Muscle of back (tissue), 11 donors: Measurements from ENCODE around the gene LILRA1. TPM values are rescaled to one million over a fixed set of nuclear protein-coding genes. Genes with fewer than 3 reads are reported as not detected.
"Not testable (repeated sequence)": the region's sequence is repeated elsewhere in the genome, so short reads cannot be mapped to it uniquely, and the experiment has no call there.

Source experiments
- DNase-seq, 3 donors: peaks; one replicate each; pipeline versions ENCODE4 v3.0.0 to v3.0.0-alpha.2; 2013
- polyA plus RNA-seq, 10 donors: library from polyadenylated mRNA; unstranded; fragments of 120-200 nt; gene quantifications; one replicate each; pipeline ENCODE4 v1.2.1, GENCODE V29; 2013; ENCODE audit not compliant: insufficient read length in 10 of 10

Gene LILRA1
- polyA plus RNA-seq, 10 donors, result 0.29 to 0.95 (median 0.41) TPM

GRCh38 chr19:54576411-54576976 lies 16.9 kb upstream of the LILRA1 start:
- DNase-seq, result no peak

GRCh38 chr19:54577334-54577733 lies 16.1 kb upstream of the LILRA1 start:
- no peak for DNase-seq

DNA sequence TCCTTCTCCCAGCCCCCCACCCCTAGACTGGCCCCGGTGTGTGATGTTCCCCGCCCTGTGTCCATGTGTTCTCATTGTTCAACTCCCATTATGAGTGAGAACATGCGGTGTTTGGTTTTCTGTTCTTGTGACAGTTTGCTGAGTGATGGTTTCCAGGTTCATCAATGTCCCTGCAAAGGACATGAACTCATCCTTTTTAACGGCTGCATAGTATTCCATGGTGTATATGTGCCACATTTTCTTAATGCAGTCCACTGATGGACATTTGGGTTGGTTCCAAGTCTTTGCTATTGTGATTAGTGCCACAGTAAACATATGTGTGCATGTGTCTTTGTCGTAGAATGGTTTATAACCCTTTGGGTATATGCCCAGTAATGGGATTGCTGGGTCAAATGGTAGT lies 15.2 kb upstream of the LILRA1 start:
- not testable (repeated sequence) for DNase-seq

GRCh38 chr19:54586397-54586796 lies 7.0 kb upstream of the LILRA1 start:
- no peak for DNase-seq

DNA sequence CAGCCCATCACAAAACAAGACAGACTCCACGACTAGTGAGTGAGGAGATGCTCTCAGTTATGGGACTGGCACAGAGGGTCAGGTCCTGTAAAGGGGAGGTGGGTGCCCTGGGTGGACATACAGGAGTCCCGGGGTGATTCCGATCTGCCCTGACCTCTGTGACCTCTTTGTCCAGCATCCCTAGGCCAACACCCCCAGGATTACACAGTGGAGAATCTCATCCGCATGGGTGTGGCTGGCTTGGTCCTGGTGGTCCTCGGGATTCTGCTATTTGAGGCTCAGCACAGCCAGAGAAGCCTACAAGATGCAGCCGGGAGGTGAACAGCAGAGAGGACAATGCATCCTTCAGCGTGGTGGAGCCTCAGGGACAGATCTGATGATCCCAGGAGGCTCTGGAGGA lies 6.4 kb upstream of the LILRA1 start:
- DNase-seq, result no peak

GRCh38 chr19:54593931-54594626 lies 647 bp downstream of the LILRA1 start:
- DNase-seq, result not testable (repeated sequence)

DNA sequence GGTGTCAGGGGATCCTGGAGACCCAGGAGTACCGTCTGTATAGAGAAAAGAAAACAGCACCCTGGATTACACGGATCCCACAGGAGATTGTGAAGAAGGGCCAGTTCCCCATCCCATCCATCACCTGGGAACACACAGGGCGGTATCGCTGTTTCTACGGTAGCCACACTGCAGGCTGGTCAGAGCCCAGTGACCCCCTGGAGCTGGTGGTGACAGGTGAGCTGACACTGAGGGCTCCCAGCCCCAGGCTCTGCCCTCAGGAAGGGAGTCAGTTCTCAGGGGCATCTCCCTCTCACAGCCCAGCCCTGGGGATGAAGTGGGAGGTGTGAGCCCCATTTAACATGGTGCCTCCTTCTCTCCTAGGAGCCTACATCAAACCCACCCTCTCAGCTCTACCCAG lies 1.3 kb downstream of the LILRA1 start:
- no peak for DNase-seq

DNA sequence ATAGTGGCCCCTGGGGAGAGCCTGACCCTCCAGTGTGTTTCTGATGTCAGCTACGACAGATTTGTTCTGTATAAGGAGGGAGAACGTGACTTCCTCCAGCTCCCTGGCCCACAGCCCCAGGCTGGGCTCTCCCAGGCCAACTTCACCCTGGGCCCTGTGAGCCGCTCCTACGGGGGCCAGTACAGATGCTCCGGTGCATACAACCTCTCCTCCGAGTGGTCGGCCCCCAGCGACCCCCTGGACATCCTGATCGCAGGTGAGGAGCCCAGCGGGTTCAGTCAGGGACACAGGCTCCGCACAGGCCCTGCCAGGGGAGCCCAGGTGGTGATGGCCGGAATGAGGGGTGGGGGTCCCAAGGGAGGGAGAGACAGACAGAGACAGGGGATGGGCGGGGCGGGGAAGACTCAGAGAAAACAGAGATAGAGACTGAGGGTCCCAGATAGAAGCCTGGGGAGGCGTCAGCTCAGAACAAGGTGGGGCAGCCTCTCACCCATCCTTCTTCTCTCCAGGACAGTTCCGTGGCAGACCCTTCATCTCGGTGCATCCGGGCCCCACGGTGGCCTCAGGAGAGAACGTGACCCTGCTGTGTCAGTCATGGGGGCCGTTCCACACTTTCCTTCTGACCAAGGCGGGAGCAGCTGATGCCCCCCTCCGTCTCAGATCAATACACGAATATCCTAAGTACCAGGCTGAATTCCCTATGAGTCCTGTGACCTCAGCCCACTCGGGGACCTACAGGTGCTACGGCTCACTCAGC lies 2.4 kb downstream of the LILRA1 start:
- not testable (repeated sequence) for DNase-seq

- no peak for DNase-seq
Observed at GRCh38 chr19:54600212-54600611, 6.8 kb downstream of the LILRA1 start.

GRCh38 chr19:54606230-54606629 lies 12.8 kb downstream of the LILRA1 start:
- DNase-seq, result no peak

DNA sequence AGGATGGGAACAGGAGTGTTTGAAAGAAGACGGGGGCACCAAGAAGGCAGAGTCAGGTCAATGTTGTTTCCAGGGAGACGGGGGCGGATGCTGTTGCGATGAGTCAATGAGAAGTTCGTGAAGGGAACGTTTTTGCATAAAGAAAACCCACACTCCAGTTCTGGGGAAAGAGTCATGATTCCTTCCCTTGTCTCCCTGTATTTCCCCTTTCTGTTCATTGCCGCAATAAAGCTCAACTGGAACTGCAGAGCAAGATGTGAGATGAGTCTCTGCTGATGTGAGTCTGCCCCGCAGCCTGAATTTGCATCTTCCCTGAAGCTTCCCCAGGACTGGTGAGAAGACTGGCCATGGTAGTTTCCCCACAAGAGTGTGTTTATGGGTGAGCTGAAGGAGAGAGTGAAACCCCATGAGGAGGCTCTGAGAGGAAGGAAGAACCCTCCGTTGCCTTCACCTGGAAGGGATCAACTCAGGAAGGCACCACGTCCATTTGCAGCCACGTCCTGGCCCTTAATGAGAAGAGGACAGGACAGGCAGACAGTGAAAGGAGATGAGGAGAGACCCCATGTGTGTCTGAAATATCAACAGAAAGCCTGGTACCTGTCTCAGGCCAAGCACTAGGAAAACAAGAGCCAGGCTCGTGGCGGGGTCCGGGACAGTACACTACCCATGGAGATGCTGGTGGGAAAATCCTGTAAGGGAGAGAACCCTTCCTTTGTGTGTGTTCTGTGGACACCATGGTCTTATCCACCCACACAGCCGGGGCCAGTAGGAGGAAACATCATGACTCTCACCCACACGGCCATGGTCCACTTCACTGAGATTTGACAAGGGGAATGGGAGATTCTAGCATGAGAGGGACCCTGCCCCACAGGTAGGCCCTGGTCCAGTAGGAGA lies 13.7 kb downstream of the LILRA1 start:
- no peak for DNase-seq

- DNase-seq, result no peak
Observed at GRCh38 chr19:54607785-54608150, 14.3 kb downstream of the LILRA1 start.

DNA sequence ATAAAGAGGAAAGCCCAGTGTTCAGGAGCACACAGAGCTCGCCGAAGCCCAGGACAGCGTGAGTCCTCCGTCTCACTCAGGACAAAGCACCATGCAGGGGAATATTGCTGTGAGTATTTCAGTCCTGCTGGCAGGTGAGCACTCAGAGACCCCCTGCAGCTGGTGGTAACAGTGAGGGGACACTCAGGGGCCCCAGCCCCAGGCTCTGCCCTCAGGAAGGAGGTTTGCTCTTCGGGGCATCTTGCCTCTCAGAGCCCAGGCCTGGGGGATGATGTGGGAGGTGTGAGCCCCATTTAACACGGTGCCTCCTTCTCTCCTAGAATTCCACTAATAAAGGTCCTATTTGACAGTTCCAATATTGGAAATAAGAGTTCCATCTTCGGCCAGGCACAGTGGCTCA lies 14.8 kb downstream of the LILRA1 start:
- no peak for DNase-seq

DNA sequence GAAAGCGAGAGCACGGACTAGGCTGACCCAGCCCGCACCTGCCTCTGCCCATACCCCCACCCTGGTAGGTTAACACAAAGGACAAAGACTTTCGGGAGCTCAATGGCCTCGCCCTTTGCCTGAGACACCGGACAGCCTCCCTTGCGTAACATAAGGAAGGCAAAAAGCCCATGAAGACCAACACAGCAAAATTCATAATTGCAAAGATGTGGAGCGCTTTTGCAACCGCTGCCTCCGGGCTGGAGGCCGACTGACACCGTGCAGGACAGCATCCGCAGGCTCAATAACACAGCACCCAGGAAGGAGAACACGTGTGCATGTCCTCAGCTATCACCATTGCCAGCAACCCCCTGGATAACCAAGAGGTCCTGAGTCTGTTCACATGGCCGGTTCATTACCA lies 15.4 kb downstream of the LILRA1 start:
- DNase-seq, result no peak

DNA sequence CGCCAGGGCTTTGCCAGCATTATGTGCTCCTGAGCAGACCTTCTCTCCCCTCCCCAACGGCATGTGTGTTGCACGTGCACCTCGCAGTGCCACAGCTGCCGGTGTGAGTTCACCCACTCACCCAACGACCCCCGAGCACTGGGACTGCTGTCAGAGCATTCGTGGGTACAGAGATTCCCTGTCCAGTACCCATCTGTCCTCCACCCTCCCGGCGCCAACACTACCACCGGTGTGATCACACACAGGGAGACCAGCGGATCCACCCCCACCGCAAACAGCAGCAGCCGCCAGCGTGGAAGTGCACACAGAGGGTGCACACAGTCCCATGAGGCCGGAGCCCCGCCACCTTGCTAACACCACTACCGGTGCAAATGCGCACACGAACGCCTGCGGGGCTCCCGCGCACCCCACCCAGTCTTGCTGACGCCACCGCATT lies 15.9 kb downstream of the LILRA1 start:
- DNase-seq, result no peak

DNA sequence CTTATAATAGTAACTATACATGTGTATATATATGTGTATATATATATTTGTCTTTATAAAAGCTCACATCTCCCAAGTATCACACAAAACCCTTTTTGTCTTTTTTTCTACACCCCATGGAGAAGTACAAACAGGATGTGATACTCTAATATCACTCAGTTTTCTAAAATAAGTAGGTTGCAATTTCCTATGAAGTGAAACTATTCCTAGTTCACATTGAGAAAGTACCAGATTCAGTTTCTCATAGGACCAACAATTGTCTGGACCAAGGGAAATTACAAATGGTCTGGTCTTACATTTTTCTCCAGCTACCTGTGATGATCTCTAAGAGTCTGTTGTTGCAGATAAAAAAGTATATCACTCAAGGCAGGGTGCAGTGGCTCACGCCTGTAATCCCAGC lies 19.0 kb downstream of the LILRA1 start:
- no peak for DNase-seq

- no peak for DNase-seq
Observed at GRCh38 chr19:54614726-54615125, 21.3 kb downstream of the LILRA1 start.

DNA sequence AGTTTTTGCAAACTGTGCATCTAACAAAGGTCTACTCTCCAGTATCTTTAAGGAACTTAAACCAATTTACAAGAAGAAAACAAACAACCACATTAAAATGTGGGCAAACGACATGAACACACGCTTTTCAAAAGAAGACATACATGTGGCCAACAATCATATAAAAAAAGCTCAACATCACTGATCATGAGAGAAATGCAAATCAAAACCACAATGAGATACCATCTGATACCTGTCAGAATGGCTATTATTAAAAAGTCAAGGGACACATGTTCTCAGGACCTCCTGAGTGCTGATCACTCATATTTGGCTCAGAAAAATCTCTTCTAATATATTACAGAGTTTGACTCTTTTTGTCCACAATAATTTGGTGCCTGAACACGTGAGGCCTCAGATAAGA lies 22.6 kb downstream of the LILRA1 start:
- no peak for DNase-seq

DNA sequence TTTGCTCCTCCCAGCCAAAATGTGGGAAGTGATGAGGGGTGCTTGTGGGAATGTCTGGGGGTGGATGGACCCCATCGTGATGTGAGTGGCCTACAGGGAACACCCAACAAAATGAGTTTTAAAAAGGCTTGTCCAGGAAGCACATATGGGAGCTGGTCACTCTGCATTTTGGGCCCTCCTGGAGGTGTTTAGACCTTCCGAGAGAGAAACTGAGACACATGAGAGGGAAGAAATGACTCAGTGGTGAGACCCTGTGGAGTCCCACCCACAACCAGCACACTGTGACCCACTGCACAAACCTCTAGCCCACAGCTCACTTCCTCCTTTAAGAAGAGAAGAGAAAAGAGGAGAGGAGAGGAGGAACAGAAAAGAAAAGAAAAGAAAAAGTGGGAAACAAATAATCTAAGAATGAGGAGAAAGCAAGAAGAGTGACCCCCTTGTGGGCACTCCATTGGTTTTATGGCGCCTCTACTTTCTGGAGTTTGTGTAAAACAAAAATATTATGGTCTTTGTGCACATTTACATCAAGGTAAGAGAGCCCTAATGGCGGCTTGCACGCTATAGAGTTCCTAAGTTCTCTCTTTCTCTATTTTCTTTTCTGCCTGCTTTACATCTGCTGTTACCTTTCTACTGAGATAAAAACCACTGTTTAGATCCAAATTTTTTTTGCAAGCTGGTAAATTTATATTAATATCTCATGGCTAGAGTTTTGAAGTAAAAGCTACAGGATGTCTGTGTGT lies 23.6 kb downstream of the LILRA1 start:
- DNase-seq, result no peak

GRCh38 chr19:54620464-54620863 lies 27.0 kb downstream of the LILRA1 start:
- no peak for DNase-seq

GRCh38 chr19:54622431-54622830 lies 29.0 kb downstream of the LILRA1 start:
- no peak for DNase-seq
